ENCODE data around the gene SPATS2. TPM values are rescaled to one million over a fixed set of nuclear protein-coding genes. Genes with fewer than 3 reads are reported as not detected.

The SPATS2 gene
- total RNA-seq, 1 donor from 2014 or later: 21.3 TPM

- Histone ChIP-seq H3K36me3 (ENCODE audit: control insufficient read depth, insufficient read depth, low read length) (peaks cover 2% of the 10 kb centered on the region), H3K4me3 (ENCODE audit: low read depth, low read length) (no peak overlapping the region), H3K27me3 (ENCODE audit: control insufficient read depth, insufficient read depth, low read length) (no peaks in the 10 kb centered on the region)
- FAIRE-seq: no peak
- TF ChIP-seq, protein P1, sequence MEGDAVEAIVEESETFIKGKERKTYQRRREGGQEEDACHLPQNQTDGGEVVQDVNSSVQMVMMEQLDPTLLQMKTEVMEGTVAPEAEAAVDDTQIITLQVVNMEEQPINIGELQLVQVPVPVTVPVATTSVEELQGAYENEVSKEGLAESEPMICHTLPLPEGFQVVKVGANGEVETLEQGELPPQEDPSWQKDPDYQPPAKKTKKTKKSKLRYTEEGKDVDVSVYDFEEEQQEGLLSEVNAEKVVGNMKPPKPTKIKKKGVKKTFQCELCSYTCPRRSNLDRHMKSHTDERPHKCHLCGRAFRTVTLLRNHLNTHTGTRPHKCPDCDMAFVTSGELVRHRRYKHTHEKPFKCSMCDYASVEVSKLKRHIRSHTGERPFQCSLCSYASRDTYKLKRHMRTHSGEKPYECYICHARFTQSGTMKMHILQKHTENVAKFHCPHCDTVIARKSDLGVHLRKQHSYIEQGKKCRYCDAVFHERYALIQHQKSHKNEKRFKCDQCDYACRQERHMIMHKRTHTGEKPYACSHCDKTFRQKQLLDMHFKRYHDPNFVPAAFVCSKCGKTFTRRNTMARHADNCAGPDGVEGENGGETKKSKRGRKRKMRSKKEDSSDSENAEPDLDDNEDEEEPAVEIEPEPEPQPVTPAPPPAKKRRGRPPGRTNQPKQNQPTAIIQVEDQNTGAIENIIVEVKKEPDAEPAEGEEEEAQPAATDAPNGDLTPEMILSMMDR (IDR thresholded peaks at IDR 0.05; ENCODE audit: insufficient read depth, low read length, severe bottlenecking): no peak
- DNase-seq (ENCODE audit: low read depth): no peak
These were observed 75.7 kb downstream of the SPATS2 start for GRCh38 chr12:49442915-49443314.

- Histone ChIP-seq H3K36me3 (ENCODE audit: control insufficient read depth, insufficient read depth, low read length) (peaks cover 2% of the 10 kb centered on the region), H3K27me3 (ENCODE audit: control insufficient read depth, insufficient read depth, low read length) (no peaks in the 10 kb centered on the region), H3K4me3 (ENCODE audit: low read depth, low read length) (no peak overlapping the region)
- TF ChIP-seq, protein P1 (IDR thresholded peaks at IDR 0.05; ENCODE audit: insufficient read depth, low read length, severe bottlenecking): no peak
- FAIRE-seq (no peak), DNase-seq (ENCODE audit: low read depth) (no peak)
These were observed 79.3 kb downstream of the SPATS2 start for GRCh38 chr12:49446571-49446970.

GRCh38 chr12:49448858-49449257 lies 81.6 kb downstream of the SPATS2 start:
- DNase-seq (ENCODE audit: low read depth) (no peak), FAIRE-seq (no peak)
- no peaks in the 10 kb centered on the region for H3K36me3 ChIP-seq (ENCODE audit: control insufficient read depth, insufficient read depth, low read length)
- H3K27me3 ChIP-seq (ENCODE audit: control insufficient read depth, insufficient read depth, low read length): no peaks in the 10 kb centered on the region
- no peak overlapping the region for H3K4me3 ChIP-seq (ENCODE audit: low read depth, low read length)
- TF ChIP-seq, protein P1 (IDR thresholded peaks at IDR 0.05; ENCODE audit: insufficient read depth, low read length, severe bottlenecking): no peak

DNA sequence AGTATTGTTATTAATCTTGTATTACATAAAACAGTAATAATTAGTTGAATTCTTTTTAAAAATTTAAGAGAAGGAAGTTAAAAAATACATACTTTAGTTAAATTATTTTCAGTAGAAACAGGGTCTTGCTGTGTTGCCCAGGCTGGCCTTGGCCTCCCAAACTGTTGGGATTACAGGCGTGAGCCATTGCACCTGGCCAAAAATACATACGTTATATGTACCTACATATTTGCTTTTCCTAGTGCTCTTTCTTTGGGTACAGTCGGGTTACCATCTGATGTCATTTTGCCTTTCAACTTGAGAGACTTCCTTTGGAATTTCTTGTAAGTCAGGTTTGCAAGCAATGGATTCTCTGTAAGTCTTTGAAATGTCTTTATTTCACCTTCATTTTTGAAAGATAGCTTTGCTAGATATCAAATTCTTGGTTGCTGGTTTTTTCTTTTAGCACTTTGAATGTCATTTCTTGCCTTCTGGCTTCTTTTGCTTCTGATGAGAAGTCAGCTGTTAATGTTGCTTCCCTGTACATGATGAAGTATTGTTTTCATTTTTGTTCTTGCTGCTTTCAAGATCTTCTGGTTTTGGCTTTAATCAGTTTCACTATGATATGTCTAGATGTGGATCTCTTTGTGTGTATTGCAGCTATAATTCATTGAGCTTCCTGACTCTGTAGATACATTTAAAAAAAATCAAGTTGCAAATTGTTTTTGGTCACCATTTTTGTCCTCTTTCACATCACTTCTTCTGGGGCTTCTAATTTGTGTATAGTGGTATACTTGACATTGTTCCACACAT lies 84.4 kb downstream of the SPATS2 start:
- TF ChIP-seq, protein P1 (IDR thresholded peaks at IDR 0.05; ENCODE audit: insufficient read depth, low read length, severe bottlenecking): no peak
- no peak for DNase-seq (ENCODE audit: low read depth)
- FAIRE-seq: no peak
- no peak overlapping the region for H3K4me3 ChIP-seq (ENCODE audit: low read depth, low read length)
- H3K27me3 ChIP-seq (ENCODE audit: control insufficient read depth, insufficient read depth, low read length): no peaks in the 10 kb centered on the region
- H3K36me3 ChIP-seq (ENCODE audit: control insufficient read depth, insufficient read depth, low read length): no peaks in the 10 kb centered on the region

GRCh38 chr12:49455501-49455900 lies 88.2 kb downstream of the SPATS2 start:
- H3K36me3 ChIP-seq (ENCODE audit: control insufficient read depth, insufficient read depth, low read length): no peaks in the 10 kb centered on the region
- H3K27me3 ChIP-seq (ENCODE audit: control insufficient read depth, insufficient read depth, low read length): no peaks in the 10 kb centered on the region
- H3K4me3 ChIP-seq (ENCODE audit: low read depth, low read length): no peak overlapping the region
- TF ChIP-seq, protein P1 (IDR thresholded peaks at IDR 0.05; ENCODE audit: insufficient read depth, low read length, severe bottlenecking): no peak
- FAIRE-seq: no peak
- no peak for DNase-seq (ENCODE audit: low read depth)
